Measurements from ENCODE around the gene HS6ST3.

GRCh38 chr13:96632536-96633320 is 542.8 kb downstream of the HS6ST3 start:
- TF ChIP-seq, protein P1, sequence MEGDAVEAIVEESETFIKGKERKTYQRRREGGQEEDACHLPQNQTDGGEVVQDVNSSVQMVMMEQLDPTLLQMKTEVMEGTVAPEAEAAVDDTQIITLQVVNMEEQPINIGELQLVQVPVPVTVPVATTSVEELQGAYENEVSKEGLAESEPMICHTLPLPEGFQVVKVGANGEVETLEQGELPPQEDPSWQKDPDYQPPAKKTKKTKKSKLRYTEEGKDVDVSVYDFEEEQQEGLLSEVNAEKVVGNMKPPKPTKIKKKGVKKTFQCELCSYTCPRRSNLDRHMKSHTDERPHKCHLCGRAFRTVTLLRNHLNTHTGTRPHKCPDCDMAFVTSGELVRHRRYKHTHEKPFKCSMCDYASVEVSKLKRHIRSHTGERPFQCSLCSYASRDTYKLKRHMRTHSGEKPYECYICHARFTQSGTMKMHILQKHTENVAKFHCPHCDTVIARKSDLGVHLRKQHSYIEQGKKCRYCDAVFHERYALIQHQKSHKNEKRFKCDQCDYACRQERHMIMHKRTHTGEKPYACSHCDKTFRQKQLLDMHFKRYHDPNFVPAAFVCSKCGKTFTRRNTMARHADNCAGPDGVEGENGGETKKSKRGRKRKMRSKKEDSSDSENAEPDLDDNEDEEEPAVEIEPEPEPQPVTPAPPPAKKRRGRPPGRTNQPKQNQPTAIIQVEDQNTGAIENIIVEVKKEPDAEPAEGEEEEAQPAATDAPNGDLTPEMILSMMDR (IDR thresholded peaks at IDR 0.05; ENCODE audit: low read depth, low read length, poor library complexity, severe bottlenecking), result no peak
- TF ChIP-seq EZH2phosphoT487 (IDR thresholded peaks at IDR 0.05; ENCODE audit: borderline replicate concordance, low read length), result no peak

Measured in DOHH2 (cell line).